Activated B cell treated with CpG ODN at 0.5 μM for 24 hours (primary cell): ENCODE measurements around the gene CYB561D1. TPM values are rescaled to one million over a fixed set of nuclear protein-coding genes. Genes with fewer than 3 reads are reported as not detected.

Experiments used
- ATAC-seq: fragments of 200-7000 bp; cut with Tn5 transposase; one replicate; pipeline ENCODE4 v1.10.0; 2021; ENCODE audit warnings: low read depth, mild to moderate bottlenecking, moderate library complexity
- CTCF ChIA-PET: fragments of 350-600 bp; sonication (Branson Sonifier 250); formaldehyde crosslinking; loops from one replicate; lab custom pipeline; 2021; ENCODE audit warnings: antibody characterized with exemption; lab: Charles Lee
- POLR2A ChIA-PET: fragments of 350-600 bp; sonication (Branson Sonifier 250); formaldehyde crosslinking; loops from one replicate; lab custom pipeline; 2021; ENCODE audit warnings: antibody characterized with exemption; lab: Charles Lee
- DNase-seq: peaks from one replicate; pipeline ENCODE4 v3.0.0; 2022
- H3K27ac Mint-ChIP-seq: one replicate; pipeline ENCODE4 v1.8.0; 2020; ENCODE audit warnings: mixed read lengths
- H3K27me3 Mint-ChIP-seq: one replicate; pipeline ENCODE4 v1.8.0; 2021; ENCODE audit warnings: mixed read lengths
- H3K36me3 Mint-ChIP-seq: one replicate; pipeline ENCODE4 v1.8.0; 2021; ENCODE audit warnings: low read depth, mixed read lengths
- H3K4me1 Mint-ChIP-seq: one replicate; pipeline ENCODE4 v1.8.0; 2021; ENCODE audit warnings: mixed read lengths
- H3K4me3 Mint-ChIP-seq: one replicate; pipeline ENCODE4 v1.8.0; 2020; ENCODE audit warnings: mild to moderate bottlenecking, mixed read lengths
- H3K9me3 Mint-ChIP-seq: one replicate; pipeline ENCODE4 v1.8.0; 2020; ENCODE audit warnings: mixed read lengths
- intact Hi-C: fragments of 100-400 bp; cut with micrococcal nuclease; formaldehyde crosslinking; loops from one replicate; pipeline ENCODE4 v1.15.1; 2024
- total RNA-seq: library from RNA; stranded (reverse); gene quantifications from 2 replicates; pipeline ENCODE4 v1.2.3, GENCODE V29; 2022
- TF ChIP-seq, protein P1 (sequence below): fragments of 200-600 bp; IDR thresholded peaks from one replicate; pipeline ENCODE4 v1.8.0; 2022; ENCODE audit warnings: antibody characterized with exemption, mild to moderate bottlenecking

The CYB561D1 gene
- total RNA-seq, 1 donor from 2014 or later: 18.1 TPM

DNA sequence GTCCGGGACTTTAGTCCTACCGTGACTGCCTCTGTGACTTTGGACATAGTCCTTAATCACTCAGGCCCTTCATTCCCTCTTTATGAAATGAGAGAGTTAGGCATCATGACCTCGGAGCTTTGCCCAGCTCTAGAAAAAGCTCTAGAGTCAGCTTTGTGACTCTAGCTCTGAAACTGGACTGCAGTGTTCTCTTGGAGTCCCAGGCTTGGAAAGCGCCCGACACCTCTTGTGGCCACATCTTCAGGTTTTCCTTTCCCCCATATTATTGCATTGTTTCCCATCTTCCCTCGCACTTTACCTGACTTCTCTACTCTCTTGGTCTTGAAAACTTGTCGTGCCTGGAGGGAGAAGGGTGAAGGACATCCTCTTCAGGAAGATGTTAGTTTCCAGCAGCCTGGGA is 28.1 kb downstream of the CYB561D1 start:
- peaks cover 6% of the 10 kb centered on the region for H3K27me3 Mint-ChIP-seq
- no peak overlapping the region for H3K27ac Mint-ChIP-seq
- DNase-seq (no peak), ATAC-seq (no peak)
- H3K4me1 Mint-ChIP-seq: peaks cover 2% of the 10 kb centered on the region
- no peaks in the 10 kb centered on the region for H3K9me3 Mint-ChIP-seq
- H3K36me3 Mint-ChIP-seq: no peaks in the 10 kb centered on the region
- H3K4me3 Mint-ChIP-seq: no peak overlapping the region
- ChIA-PET CTCF (no interaction called here), POLR2A (no interaction called here)
- TF ChIP-seq, protein P1, sequence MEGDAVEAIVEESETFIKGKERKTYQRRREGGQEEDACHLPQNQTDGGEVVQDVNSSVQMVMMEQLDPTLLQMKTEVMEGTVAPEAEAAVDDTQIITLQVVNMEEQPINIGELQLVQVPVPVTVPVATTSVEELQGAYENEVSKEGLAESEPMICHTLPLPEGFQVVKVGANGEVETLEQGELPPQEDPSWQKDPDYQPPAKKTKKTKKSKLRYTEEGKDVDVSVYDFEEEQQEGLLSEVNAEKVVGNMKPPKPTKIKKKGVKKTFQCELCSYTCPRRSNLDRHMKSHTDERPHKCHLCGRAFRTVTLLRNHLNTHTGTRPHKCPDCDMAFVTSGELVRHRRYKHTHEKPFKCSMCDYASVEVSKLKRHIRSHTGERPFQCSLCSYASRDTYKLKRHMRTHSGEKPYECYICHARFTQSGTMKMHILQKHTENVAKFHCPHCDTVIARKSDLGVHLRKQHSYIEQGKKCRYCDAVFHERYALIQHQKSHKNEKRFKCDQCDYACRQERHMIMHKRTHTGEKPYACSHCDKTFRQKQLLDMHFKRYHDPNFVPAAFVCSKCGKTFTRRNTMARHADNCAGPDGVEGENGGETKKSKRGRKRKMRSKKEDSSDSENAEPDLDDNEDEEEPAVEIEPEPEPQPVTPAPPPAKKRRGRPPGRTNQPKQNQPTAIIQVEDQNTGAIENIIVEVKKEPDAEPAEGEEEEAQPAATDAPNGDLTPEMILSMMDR: no peak
- intact Hi-C loops: no loop called here

DNA sequence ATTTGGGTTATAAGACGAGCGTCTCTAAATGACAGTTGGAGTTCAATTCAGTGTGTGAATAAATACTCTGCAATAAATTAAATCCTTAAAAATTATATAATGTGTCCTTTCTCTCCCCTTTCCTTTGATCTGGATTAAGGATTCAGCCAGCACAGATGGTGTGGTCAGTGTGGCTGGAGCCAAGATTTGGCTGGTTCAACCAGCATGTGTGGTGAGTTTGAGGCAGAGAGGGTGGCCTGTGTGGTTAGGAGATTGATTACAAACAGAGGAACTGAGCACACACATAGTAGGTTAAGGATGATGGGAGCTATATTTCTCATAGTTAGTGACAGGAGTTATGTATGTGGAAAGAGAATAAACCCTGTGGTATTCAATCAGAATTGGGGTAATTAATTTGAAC is 29.8 kb downstream of the CYB561D1 start:
- ChIA-PET CTCF (interaction anchor here (1.0 kb wide), 1 partner anchor 22 kb away, joined by 3 read pairs; no protein-coding TSS in a partner anchor), POLR2A (no interaction called here)
- H3K4me3 Mint-ChIP-seq: no peak overlapping the region
- H3K27ac Mint-ChIP-seq: no peak overlapping the region
- peaks cover 6% of the 10 kb centered on the region for H3K27me3 Mint-ChIP-seq
- peaks cover 3% of the 10 kb centered on the region for H3K4me1 Mint-ChIP-seq
- DNase-seq: no peak
- TF ChIP-seq, protein P1: no peak
- no peaks in the 10 kb centered on the region for H3K36me3 Mint-ChIP-seq
- no peaks in the 10 kb centered on the region for H3K9me3 Mint-ChIP-seq
- intact Hi-C loops: no loop called here
- ATAC-seq: no peak

DNA sequence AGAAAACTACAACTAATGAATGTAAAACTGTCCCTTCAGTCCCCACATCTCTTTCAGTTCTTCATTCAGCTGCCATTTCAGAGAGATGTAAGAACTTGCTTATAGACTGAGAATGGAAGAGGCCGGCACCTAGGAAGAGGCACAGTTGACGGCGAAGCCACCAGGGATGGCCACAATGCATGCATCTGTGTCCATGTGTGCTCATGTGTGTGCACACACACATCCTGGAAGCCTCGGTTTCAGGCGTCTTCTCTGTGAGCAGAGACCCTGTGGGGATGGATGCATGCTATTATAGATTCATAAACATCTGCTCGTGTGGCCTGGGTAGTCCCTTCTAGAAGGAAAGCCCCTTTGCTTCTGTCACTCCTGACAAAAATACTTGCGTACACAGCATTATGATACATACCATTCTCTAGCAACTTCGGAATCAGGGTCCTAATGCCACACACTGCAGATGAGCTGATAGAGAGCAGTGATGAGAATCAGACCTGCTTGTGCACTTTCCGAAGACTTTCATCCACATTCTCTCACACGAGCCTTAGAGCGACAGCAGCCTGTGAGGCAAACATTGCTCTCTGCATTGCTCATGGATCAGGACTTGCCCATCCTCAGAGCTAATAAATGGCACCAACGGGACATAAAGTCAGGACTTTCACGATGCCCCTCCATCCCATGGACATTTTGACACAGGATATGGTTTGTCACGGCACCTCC is 33.4 kb downstream of the CYB561D1 start:
- Mint-ChIP-seq H3K9me3 (no peaks in the 10 kb centered on the region), H3K4me3 (no peak overlapping the region), H3K4me1 (peaks cover 5% of the 10 kb centered on the region), H3K27me3 (no peaks in the 10 kb centered on the region), H3K27ac (peak overlapping the region; percentile 42), H3K36me3 (no peaks in the 10 kb centered on the region)
- intact Hi-C loops: no loop called here
- DNase-seq (no peak), ATAC-seq (peak; percentile 54)
- ChIA-PET POLR2A (no interaction called here), CTCF (interaction anchor here (1.4 to 10.5 kb wide), 2 partner anchors 19 to 28 kb away, joined by 3 to 375 read pairs; partner anchors contain the start of genes AMIGO1 and CYB561D1)
- TF ChIP-seq, protein P1: no peak

DNA sequence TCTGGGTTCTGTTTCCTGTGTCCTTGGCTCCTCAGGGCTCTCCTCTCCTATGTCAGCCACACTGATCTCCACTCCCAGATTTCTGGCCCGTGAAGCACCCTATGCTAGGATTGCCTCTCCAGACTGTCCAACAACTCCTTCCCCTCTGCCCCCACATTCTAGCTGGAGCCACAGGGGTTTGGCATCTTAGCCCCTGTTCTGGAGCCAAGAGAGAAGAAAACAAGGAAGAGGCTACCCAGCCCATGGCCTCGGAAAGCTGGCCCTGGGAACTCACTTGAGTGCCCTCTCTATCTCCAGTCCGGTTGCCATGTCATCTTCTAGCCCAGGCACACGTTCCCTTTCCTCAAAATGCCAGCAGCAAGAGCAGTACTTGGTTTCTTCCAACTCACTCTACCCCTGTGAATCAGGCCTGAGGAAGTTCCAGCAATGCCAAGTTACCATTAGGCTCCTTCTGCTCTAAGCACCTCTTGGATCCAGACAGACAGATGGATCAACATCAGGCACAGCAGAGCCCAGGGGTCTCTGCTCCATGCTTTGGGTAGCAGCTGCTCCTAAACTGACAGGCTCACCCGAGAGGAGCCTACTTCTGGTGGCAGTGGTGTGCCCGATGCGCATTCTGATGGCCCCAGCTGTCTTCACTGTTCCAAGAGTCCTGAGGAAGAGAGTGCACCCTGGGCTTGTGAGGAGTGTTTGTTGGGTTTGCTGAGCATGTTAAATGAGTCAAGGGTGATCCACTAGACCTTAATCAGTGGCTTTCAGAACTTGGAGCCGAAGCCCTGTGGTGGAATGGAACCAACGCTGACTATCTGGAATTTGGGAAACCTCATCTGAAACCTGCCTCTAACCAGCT is 34.2 kb downstream of the CYB561D1 start:
- no peaks in the 10 kb centered on the region for H3K27me3 Mint-ChIP-seq
- H3K9me3 Mint-ChIP-seq: no peaks in the 10 kb centered on the region
- ATAC-seq (no peak), DNase-seq (no peak)
- no peaks in the 10 kb centered on the region for H3K36me3 Mint-ChIP-seq
- TF ChIP-seq, protein P1: no peak
- intact Hi-C loops: no loop called here
- H3K4me3 Mint-ChIP-seq: no peak overlapping the region
- H3K4me1 Mint-ChIP-seq: peaks cover 11% of the 10 kb centered on the region
- ChIA-PET POLR2A (no interaction called here), CTCF (interaction anchor here (1.4 to 10.5 kb wide), 2 partner anchors 18 to 28 kb away, joined by 3 to 375 read pairs; partner anchors contain the start of genes AMIGO1 and CYB561D1)
- no peak overlapping the region for H3K27ac Mint-ChIP-seq

DNA sequence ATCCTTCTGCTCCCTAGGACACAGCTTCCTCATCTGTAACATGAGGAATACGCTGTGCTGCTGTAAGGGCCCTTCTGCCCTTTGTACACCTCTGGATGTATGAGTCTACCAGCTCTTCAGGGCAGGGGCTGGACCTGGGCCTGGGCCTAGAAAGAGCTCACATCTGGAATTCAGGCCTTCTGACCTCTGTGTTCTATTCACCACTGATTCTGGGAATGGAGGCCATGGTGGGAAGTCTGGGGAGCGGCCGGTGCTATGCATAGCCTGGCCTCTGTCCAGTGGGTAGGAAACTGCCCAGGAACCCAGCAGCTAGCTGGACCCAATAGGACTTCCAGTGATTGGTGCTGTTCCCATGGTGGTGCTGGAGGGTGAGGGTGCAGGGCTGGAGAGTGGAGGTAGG is 34.8 kb downstream of the CYB561D1 start:
- no peaks in the 10 kb centered on the region for H3K36me3 Mint-ChIP-seq
- TF ChIP-seq, protein P1: no peak
- H3K27ac Mint-ChIP-seq: no peak overlapping the region
- H3K27me3 Mint-ChIP-seq: no peaks in the 10 kb centered on the region
- ChIA-PET POLR2A (no interaction called here), CTCF (interaction anchor here (0.7 to 10.5 kb wide), 3 partner anchors 18 to 94 kb away, joined by 3 to 375 read pairs (median 3); partner anchors contain the start of genes AMIGO1 and CYB561D1)
- ATAC-seq (no peak), DNase-seq (no peak)
- H3K4me3 Mint-ChIP-seq: no peak overlapping the region
- no peaks in the 10 kb centered on the region for H3K9me3 Mint-ChIP-seq
- intact Hi-C loops: no loop called here
- H3K4me1 Mint-ChIP-seq: peaks cover 11% of the 10 kb centered on the region
